Jurkat, Clone E6-1 (cell line): ENCODE data around the gene HDAC7. TPM values are rescaled to one million over a fixed set of nuclear protein-coding genes. Genes with fewer than 3 reads are reported as not detected.
A peak's percentile ranks its signal among the peaks of the same experiment; 100 is the strongest.

ENCODE experiments used
- DNase-seq: peaks from one replicate; pipeline ENCODE4 v3.0.0-alpha.2; 2011; ENCODE audit warnings: low read depth, low spot score
- H3K4me3 ChIP-seq: 2 replicates; pipeline ENCODE4 v1.5.1; 2011; ENCODE audit warnings: mild to moderate bottlenecking, low read length, control low read depth, moderate library complexity
- polyA plus RNA-seq: library from polyadenylated mRNA; unstranded; fragments of >200 nt; gene quantifications from one replicate; pipeline ENCODE4 v1.2.1, GENCODE V29; 2012; ENCODE audit warnings: missing spikeins; ENCODE audit not compliant: insufficient read length, insufficient read depth

Gene HDAC7
- polyA plus RNA-seq = 92.5 TPM

- DNase-seq = peak; percentile 68
- H3K4me3 ChIP-seq = peak within 1 kb of the TSS; percentile 81
Measured at GRCh38 chr12:47819896-47820630, at the start of gene HDAC7. TSS of gene HDAC7 (minus strand) at chr12:47819903. CDS start at chr12:47819785, 118 bp downstream.

GRCh38 chr12:47868552-47869031 lies 48.9 kb upstream of the HDAC7 start:
- no peak overlapping the region for H3K4me3 ChIP-seq
- DNase-seq = no peak

GRCh38 chr12:47868041-47868440 lies 48.3 kb upstream of the HDAC7 start:
- DNase-seq = no peak
- H3K4me3 ChIP-seq = no peak overlapping the region

- no peak for DNase-seq
Measured at GRCh38 chr12:47867495-47867941, 47.8 kb upstream of the HDAC7 start.

GRCh38 chr12:47864646-47865235 lies 45.0 kb upstream of the HDAC7 start:
- no peak for DNase-seq

More at GRCh38 chr12:47867495-47867941, 47.8 kb upstream of the HDAC7 start:
- H3K4me3 ChIP-seq = no peak overlapping the region

GRCh38 chr12:47863985-47864384 lies 44.3 kb upstream of the HDAC7 start:
- no peak overlapping the region for H3K4me3 ChIP-seq
- no peak for DNase-seq

More at GRCh38 chr12:47864646-47865235, 45.0 kb upstream of the HDAC7 start:
- H3K4me3 ChIP-seq = no peak overlapping the region

GRCh38 chr12:47863467-47863866 lies 43.8 kb upstream of the HDAC7 start:
- no peak for DNase-seq
- H3K4me3 ChIP-seq = no peak overlapping the region

- no peak for DNase-seq
- no peak overlapping the region for H3K4me3 ChIP-seq
Measured at GRCh38 chr12:47862881-47863280, 43.2 kb upstream of the HDAC7 start.

- DNase-seq = no peak
- H3K4me3 ChIP-seq = no peak overlapping the region
Measured at GRCh38 chr12:47862167-47862750, 42.6 kb upstream of the HDAC7 start.

GRCh38 chr12:47860873-47861272 lies 41.2 kb upstream of the HDAC7 start:
- no peak for DNase-seq
- H3K4me3 ChIP-seq = no peak overlapping the region

GRCh38 chr12:47860279-47860841 lies 40.7 kb upstream of the HDAC7 start:
- DNase-seq = no peak
- H3K4me3 ChIP-seq = no peak overlapping the region

- no peak overlapping the region for H3K4me3 ChIP-seq
Measured at GRCh38 chr12:47858511-47859266, 39.0 kb upstream of the HDAC7 start.

GRCh38 chr12:47856721-47857575 lies 37.2 kb upstream of the HDAC7 start:
- no peak for DNase-seq
- H3K4me3 ChIP-seq = no peak overlapping the region

More at GRCh38 chr12:47858511-47859266, 39.0 kb upstream of the HDAC7 start:
- DNase-seq = no peak

- no peak overlapping the region for H3K4me3 ChIP-seq
- no peak for DNase-seq
Measured at GRCh38 chr12:47856094-47856493, 36.4 kb upstream of the HDAC7 start.

GRCh38 chr12:47855502-47855901 lies 35.8 kb upstream of the HDAC7 start:
- no peak for DNase-seq
- H3K4me3 ChIP-seq = no peak overlapping the region

- no peak overlapping the region for H3K4me3 ChIP-seq
- DNase-seq = no peak
Measured at GRCh38 chr12:47854531-47854930, 34.8 kb upstream of the HDAC7 start.

GRCh38 chr12:47852096-47852571 lies 32.4 kb upstream of the HDAC7 start:
- H3K4me3 ChIP-seq = no peak overlapping the region
- DNase-seq = no peak

GRCh38 chr12:47851303-47851952 lies 31.7 kb upstream of the HDAC7 start:
- no peak for DNase-seq
- H3K4me3 ChIP-seq = no peak overlapping the region
